Neural crest cell (in vitro differentiated cells): ENCODE results near the gene MISP3. TPM values are rescaled to one million over a fixed set of nuclear protein-coding genes. Genes with fewer than 3 reads are reported as not detected.

Experiments used
- DNase-seq: peaks from one replicate; pipeline ENCODE4 v3.0.0; 2021; ENCODE audit warnings: low read depth, mixed read lengths, low spot score
- H3K27ac Mint-ChIP-seq: one replicate; pipeline ENCODE4 v1.8.0; 2021; ENCODE audit warnings: mild to moderate bottlenecking, mixed read lengths; ENCODE audit not compliant: unreplicated experiment
- H3K27me3 Mint-ChIP-seq: 2 replicates; pipeline ENCODE4 v1.8.0; 2021; ENCODE audit warnings: low read depth, mild to moderate bottlenecking, mixed read lengths
- H3K36me3 Mint-ChIP-seq: 2 replicates; pipeline ENCODE4 v1.8.0; 2021; ENCODE audit warnings: low read depth, mild to moderate bottlenecking, mixed read lengths
- H3K4me1 Mint-ChIP-seq: 2 replicates; pipeline ENCODE4 v1.8.0; 2021; ENCODE audit warnings: mixed read lengths
- H3K4me3 Mint-ChIP-seq: one replicate; pipeline ENCODE4 v1.8.0; 2021; ENCODE audit warnings: mild to moderate bottlenecking, mixed read lengths
- H3K9me3 Mint-ChIP-seq: 2 replicates; pipeline ENCODE4 v1.8.0; 2021; ENCODE audit warnings: mixed read lengths
- total RNA-seq: library from RNA; stranded (reverse); gene quantifications from 2 replicates; pipeline ENCODE4 v1.2.1, GENCODE V29; 2021
- TF ChIP-seq, protein P1 (sequence below): fragments of 200-600 bp; sonication (generic); conservative IDR thresholded peaks from 2 replicates; pipeline ENCODE4 v1.5.0; 2021; ENCODE audit warnings: antibody characterized with exemption, mild to moderate bottlenecking

Gene MISP3
- total RNA-seq, 1 donor from 2014 or later: 0.98 TPM

DNA sequence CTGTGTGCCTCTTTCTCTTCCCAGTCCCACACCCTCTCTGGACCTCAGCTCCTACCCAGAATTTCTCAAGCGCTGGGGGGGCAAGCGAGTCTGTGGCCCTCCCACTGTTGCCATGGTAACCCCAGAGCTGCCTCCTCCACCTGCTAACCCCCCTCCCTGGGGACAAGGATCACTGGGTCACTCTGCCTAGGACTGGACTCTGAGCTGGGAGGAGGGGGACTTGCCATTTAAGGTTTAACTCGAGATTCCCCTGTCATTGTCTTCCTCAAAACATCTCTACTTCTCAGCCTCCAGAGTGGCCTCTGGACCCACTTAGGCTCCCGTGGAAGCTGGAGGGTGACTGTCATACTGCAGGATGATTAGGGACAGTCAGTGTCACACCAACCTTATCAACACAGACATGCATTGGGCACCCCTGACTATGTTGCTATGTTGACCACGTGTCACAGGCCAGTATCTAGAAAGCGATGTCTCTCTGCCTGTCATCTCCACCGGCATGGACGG is 12.9 kb upstream of the MISP3 start:
- Mint-ChIP-seq H3K9me3 (no peaks in the 10 kb centered on the region), H3K4me1 (peaks cover 6% of the 10 kb centered on the region), H3K27me3 (peaks cover 43% of the 10 kb centered on the region), H3K4me3 (no peak overlapping the region), H3K27ac (no peak overlapping the region), H3K36me3 (no peaks in the 10 kb centered on the region)
- TF ChIP-seq, protein P1, sequence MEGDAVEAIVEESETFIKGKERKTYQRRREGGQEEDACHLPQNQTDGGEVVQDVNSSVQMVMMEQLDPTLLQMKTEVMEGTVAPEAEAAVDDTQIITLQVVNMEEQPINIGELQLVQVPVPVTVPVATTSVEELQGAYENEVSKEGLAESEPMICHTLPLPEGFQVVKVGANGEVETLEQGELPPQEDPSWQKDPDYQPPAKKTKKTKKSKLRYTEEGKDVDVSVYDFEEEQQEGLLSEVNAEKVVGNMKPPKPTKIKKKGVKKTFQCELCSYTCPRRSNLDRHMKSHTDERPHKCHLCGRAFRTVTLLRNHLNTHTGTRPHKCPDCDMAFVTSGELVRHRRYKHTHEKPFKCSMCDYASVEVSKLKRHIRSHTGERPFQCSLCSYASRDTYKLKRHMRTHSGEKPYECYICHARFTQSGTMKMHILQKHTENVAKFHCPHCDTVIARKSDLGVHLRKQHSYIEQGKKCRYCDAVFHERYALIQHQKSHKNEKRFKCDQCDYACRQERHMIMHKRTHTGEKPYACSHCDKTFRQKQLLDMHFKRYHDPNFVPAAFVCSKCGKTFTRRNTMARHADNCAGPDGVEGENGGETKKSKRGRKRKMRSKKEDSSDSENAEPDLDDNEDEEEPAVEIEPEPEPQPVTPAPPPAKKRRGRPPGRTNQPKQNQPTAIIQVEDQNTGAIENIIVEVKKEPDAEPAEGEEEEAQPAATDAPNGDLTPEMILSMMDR: no peak
- DNase-seq: no peak

DNA sequence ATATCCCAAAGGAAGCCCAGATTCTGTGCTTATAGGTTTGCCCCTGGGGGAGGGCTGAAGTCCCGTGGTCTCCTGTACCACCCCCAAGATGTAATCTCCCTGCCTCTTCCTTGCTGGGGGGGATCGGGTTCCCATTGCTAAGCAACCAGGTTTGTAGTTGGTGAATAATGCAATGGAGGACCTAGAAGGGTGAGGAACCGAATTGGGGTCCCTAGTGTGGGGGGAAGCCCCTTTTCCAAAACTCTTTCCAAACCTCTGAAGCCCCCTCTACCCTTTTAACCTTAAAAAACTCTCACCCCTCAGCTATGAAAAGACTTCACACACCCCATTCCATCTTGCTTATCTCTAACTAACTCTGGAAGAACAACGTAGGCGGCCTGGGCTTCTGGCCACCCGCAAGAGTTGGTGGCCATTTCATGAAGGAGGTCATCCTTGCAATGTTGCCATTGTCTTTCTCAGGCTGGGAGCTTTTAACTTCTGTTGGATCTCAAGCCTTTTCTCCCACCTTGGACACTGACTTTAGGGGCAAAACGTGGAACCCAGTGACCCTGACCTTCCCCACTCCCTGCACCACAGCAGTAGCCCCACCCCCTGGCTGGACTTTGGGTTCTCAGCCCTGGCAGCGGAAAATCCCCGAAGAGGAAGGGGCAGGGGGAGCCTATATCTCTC is 11.4 kb upstream of the MISP3 start:
- peaks cover 6% of the 10 kb centered on the region for H3K4me1 Mint-ChIP-seq
- H3K4me3 Mint-ChIP-seq: no peak overlapping the region
- H3K27ac Mint-ChIP-seq: no peak overlapping the region

DNA sequence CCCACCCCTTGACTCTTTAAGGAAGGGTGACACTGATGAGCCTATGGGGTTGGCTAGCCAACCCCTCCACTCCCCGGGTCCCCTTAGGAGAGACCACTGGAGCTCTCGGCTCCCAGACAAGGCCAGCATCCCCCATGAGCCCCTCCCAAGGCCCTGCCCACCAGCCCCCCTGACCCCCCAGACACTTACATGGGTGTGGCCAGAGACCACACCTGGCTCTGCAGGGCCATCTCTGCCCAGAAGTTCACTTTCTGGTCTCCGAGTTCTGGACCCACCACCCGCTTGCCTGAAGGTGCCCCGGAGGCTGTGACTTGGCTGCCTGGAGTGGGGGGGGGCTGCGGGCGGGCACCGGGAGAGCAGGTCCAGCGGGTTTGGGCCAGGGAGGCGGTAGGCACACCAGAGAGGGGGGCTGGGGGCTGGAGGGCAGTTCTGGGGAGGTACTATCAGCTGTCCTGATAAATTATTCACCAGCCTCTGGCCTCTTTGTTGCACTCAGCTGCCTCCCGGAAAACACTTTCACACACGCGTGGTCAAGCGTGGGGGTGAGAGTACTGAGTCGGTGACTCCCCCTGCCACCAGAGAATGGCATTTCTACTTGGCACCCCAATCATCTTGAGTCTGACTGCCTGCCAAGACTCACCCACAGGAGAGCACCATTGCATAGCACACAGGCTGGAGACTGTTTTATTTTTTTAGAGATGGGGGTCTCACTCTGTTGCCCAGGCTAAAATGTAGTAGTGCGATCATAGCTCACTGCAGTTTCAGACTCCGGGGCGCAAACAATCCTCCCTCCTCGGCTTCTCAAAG is 10.6 kb upstream of the MISP3 start, which contains the start of gene PALM3:
TSS of gene PALM3 (minus strand) at position 326 of the 807 bp plus-strand sequence. CDS start at position 230, 96 bp downstream.
- Mint-ChIP-seq H3K4me3 (no peak within 1 kb of the TSS), H3K27ac (no peak within 1 kb of the TSS), H3K9me3 (no peaks in the 10 kb centered on the region), H3K4me1 (peaks cover 6% of the 10 kb centered on the region), H3K27me3 (peaks cover 43% of the 10 kb centered on the region), H3K36me3 (no peaks in the 10 kb centered on the region)
- TF ChIP-seq, protein P1: no peak
- DNase-seq: no peak

More for the DNA sequence above, 11.4 kb upstream of the MISP3 start:
- H3K36me3 Mint-ChIP-seq: no peaks in the 10 kb centered on the region
- H3K9me3 Mint-ChIP-seq: no peaks in the 10 kb centered on the region
- peaks cover 43% of the 10 kb centered on the region for H3K27me3 Mint-ChIP-seq
- no peak for DNase-seq
- TF ChIP-seq, protein P1: no peak

DNA sequence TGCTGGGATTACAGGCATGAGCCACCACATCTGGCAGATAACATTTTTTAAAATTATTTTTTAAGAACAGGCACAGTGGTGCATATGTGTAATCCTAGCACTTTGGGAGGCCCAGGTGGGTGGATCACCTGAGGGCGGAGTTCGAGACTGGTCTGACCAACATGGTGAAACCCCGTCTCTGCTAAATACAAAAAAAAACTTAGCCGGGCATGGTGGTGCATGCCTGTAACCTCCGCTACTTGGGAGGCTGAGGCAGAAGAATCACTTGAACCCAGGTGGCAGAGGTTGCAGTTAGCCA is 10.1 kb upstream of the MISP3 start:
- TF ChIP-seq, protein P1: no peak
- no peaks in the 10 kb centered on the region for H3K36me3 Mint-ChIP-seq
- no peaks in the 10 kb centered on the region for H3K9me3 Mint-ChIP-seq
- no peak overlapping the region for H3K4me3 Mint-ChIP-seq
- DNase-seq: no peak
- H3K27me3 Mint-ChIP-seq: peaks cover 41% of the 10 kb centered on the region
- no peak overlapping the region for H3K27ac Mint-ChIP-seq
- H3K4me1 Mint-ChIP-seq: peaks cover 6% of the 10 kb centered on the region

DNA sequence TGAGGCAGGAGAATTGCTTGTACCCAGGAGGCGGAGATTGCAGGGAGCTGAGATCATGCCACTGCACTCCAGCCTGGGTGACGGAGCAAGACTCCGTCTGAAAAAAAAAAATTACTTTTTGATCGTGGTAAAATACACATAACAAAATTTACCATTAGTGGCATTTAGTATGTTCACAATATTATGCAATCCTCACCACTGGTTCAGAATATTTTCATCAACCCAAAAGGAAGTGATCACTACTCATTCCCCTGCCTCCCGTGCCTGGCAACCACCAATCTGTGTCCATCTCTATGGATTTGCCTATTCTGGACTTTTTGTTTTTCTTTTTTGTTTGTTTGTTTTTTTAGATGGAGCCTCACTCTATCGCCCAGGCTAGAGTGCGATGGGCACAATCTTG is 9.5 kb upstream of the MISP3 start:
- no peak overlapping the region for H3K4me3 Mint-ChIP-seq
- H3K9me3 Mint-ChIP-seq: no peaks in the 10 kb centered on the region
- H3K36me3 Mint-ChIP-seq: no peaks in the 10 kb centered on the region
- TF ChIP-seq, protein P1: no peak
- DNase-seq: no peak
- no peak overlapping the region for H3K27ac Mint-ChIP-seq
- peaks cover 35% of the 10 kb centered on the region for H3K27me3 Mint-ChIP-seq
- peaks cover 6% of the 10 kb centered on the region for H3K4me1 Mint-ChIP-seq
